H9 (cell line): ENCODE measurements around the gene CEP112. TPM values are rescaled to one million over a fixed set of nuclear protein-coding genes. Genes with fewer than 3 reads are reported as not detected.

ENCODE experiments used
- DNase-seq: peaks from one replicate; pipeline ENCODE4 v3.0.0-alpha.2; 2017
- H2AFZ ChIP-seq: one replicate; pipeline ENCODE4 v1.6.1; 2013; ENCODE audit warnings: mild to moderate bottlenecking, low read length, control low read depth, moderate library complexity
- H2AK5ac ChIP-seq: 2 replicates; pipeline ENCODE4 v1.6.1; 2013; ENCODE audit warnings: low read length, control low read depth, mixed read lengths; ENCODE audit not compliant: insufficient read length
- H2BK120ac ChIP-seq: one replicate; pipeline ENCODE4 v1.6.1; 2013; ENCODE audit warnings: low read depth, mild to moderate bottlenecking, low read length, control low read depth, inconsistent platforms; ENCODE audit not compliant: poor library complexity, severe bottlenecking
- H2BK12ac ChIP-seq: 2 replicates; pipeline ENCODE4 v1.6.1; 2013; ENCODE audit warnings: low read length, control low read depth, mixed read lengths, low read depth; ENCODE audit not compliant: insufficient read length
- H2BK15ac ChIP-seq: 2 replicates; pipeline ENCODE4 v1.6.1; 2013; ENCODE audit warnings: low read depth, low read length, control low read depth
- H2BK20ac ChIP-seq: one replicate; pipeline ENCODE4 v1.6.1; 2013; ENCODE audit warnings: low read depth, mild to moderate bottlenecking, low read length, control low read depth, inconsistent platforms; ENCODE audit not compliant: poor library complexity, severe bottlenecking
- H2BK5ac ChIP-seq: 2 replicates; pipeline ENCODE4 v1.6.1; 2013; ENCODE audit warnings: low read length, control low read depth, mixed read lengths; ENCODE audit not compliant: insufficient read length
- H3K14ac ChIP-seq: 2 replicates; pipeline ENCODE4 v1.6.1; 2013; ENCODE audit warnings: low read length, control low read depth; ENCODE audit not compliant: insufficient read depth
- H3K18ac ChIP-seq: 2 replicates; pipeline ENCODE4 v1.6.1; 2013; ENCODE audit warnings: low read depth, mild to moderate bottlenecking, mixed read lengths, low read length, control low read depth; ENCODE audit not compliant: insufficient read length
- H3K23ac ChIP-seq: 2 replicates; pipeline ENCODE4 v1.6.1; 2013; ENCODE audit warnings: low read length, control low read depth, mixed read lengths, low read depth; ENCODE audit not compliant: insufficient read length
- H3K23me2 ChIP-seq: 2 replicates; pipeline ENCODE4 v1.6.1; 2013; ENCODE audit warnings: low read depth, mild to moderate bottlenecking, mixed read lengths, low read length, control low read depth; ENCODE audit not compliant: insufficient read length, poor library complexity, severe bottlenecking
- H3K27ac ChIP-seq: 2 replicates; pipeline ENCODE4 v1.5.1; 2013; ENCODE audit warnings: low read length, control low read depth, mixed read lengths, low read depth; ENCODE audit not compliant: insufficient read length
- H3K27me3 ChIP-seq: 2 replicates; pipeline ENCODE4 v1.6.1; 2013; ENCODE audit warnings: low read length, control low read depth, inconsistent platforms; ENCODE audit not compliant: insufficient read depth
- H3K4ac ChIP-seq: 2 replicates; pipeline ENCODE4 v1.6.1; 2013; ENCODE audit warnings: low read depth, mild to moderate bottlenecking, control low read depth, inconsistent platforms, low read length, moderate library complexity
- H3K4me1 ChIP-seq: 2 replicates; pipeline ENCODE4 v1.6.1; 2013; ENCODE audit warnings: low read length, control low read depth, inconsistent platforms; ENCODE audit not compliant: insufficient read depth
- H3K4me2 ChIP-seq: 2 replicates; pipeline ENCODE4 v1.6.1; 2013; ENCODE audit warnings: low read length, control low read depth, mixed read lengths; ENCODE audit not compliant: insufficient read length, insufficient read depth
- H3K56ac ChIP-seq: 2 replicates; pipeline ENCODE4 v1.6.1; 2013; ENCODE audit warnings: low read depth, mild to moderate bottlenecking, mixed read lengths, low read length, control low read depth; ENCODE audit not compliant: insufficient read length
- H3K79me1 ChIP-seq: 2 replicates; pipeline ENCODE4 v1.6.1; 2013; ENCODE audit warnings: low read depth, mild to moderate bottlenecking, moderate library complexity, low read length, control low read depth, inconsistent platforms; ENCODE audit not compliant: insufficient read depth, poor library complexity, severe bottlenecking
- H3K79me2 ChIP-seq: 2 replicates; pipeline ENCODE4 v1.6.1; 2013; ENCODE audit warnings: low read length, control low read depth, inconsistent platforms; ENCODE audit not compliant: insufficient read depth
- H3K9ac ChIP-seq: 2 replicates; pipeline ENCODE4 v1.6.1; 2013; ENCODE audit warnings: low read length, control low read depth, mixed read lengths; ENCODE audit not compliant: insufficient read length; ENCODE audit errors: extremely low read depth
- H3K9me3 ChIP-seq: one replicate; pipeline ENCODE4 v1.6.1; 2013; ENCODE audit warnings: low read depth, low read length, inconsistent platforms; ENCODE audit not compliant: control insufficient read depth
- H3T11ph ChIP-seq: one replicate; pipeline ENCODE4 v1.6.1; 2013; ENCODE audit warnings: mild to moderate bottlenecking, low read length, control low read depth, inconsistent platforms
- H4K20me1 ChIP-seq: one replicate; pipeline ENCODE4 v1.6.1; 2013; ENCODE audit not compliant: control insufficient read depth, insufficient read length, insufficient read depth
- H4K5ac ChIP-seq: 2 replicates; pipeline ENCODE4 v1.6.1; 2013; ENCODE audit warnings: low read depth, mild to moderate bottlenecking, mixed read lengths, low read length, control low read depth; ENCODE audit not compliant: insufficient read length
- H4K8ac ChIP-seq: replicated peaks from 2 replicates; pipeline ENCODE4 v1.6.1; 2013; ENCODE audit warnings: low read length, control low read depth, mixed read lengths, low read depth; ENCODE audit not compliant: insufficient read length
- H4K91ac ChIP-seq: 2 replicates; pipeline ENCODE4 v1.6.1; 2013; ENCODE audit warnings: low read depth, mild to moderate bottlenecking, moderate library complexity, mixed read lengths, low read length, control low read depth; ENCODE audit not compliant: insufficient read length
- H3K27ac Mint-ChIP-seq, 3 experiments: 2 replicates in 2 of 3; 3 replicates in 1 of 3; pipeline ENCODE4 v1.8.0; 2020 to 2021; ENCODE audit warnings: mixed read lengths in 3 of 3, mild to moderate bottlenecking in 1 of 3, moderate library complexity in 1 of 3
- H3K27me3 Mint-ChIP-seq: 2 replicates; pipeline ENCODE4 v1.8.0; 2021; ENCODE audit warnings: low read depth, mild to moderate bottlenecking, moderate library complexity, mixed read lengths
- H3K36me3 Mint-ChIP-seq, 3 experiments: 2 replicates in 2 of 3; 3 replicates in 1 of 3; pipeline ENCODE4 v1.8.0; 2020 to 2021; ENCODE audit warnings: low read depth in 3 of 3, mixed read lengths in 3 of 3; ENCODE audit not compliant: insufficient read depth in 1 of 3
- H3K4me1 Mint-ChIP-seq, 2 experiments: 2 replicates each; pipeline ENCODE4 v1.8.0; 2020; ENCODE audit warnings: mixed read lengths in 2 of 2
- H3K4me3 Mint-ChIP-seq, 2 experiments: 2 replicates in 1 of 2; 3 replicates in 1 of 2; pipeline ENCODE4 v1.8.0; 2020 to 2021; ENCODE audit warnings: mild to moderate bottlenecking in 2 of 2, mixed read lengths in 2 of 2, moderate library complexity in 1 of 2
- H3K9me3 Mint-ChIP-seq, 2 experiments: 2 replicates in 1 of 2; 3 replicates in 1 of 2; pipeline ENCODE4 v1.8.0; 2020; ENCODE audit warnings: mild to moderate bottlenecking in 2 of 2, mixed read lengths in 2 of 2, moderate library complexity in 1 of 2
- WGBS: extraction: QIAGEN DNeasy Blood & Tissue Kit; methylation state at CpG from one replicate; pipeline ENCODE4 v1.1.7; 2013; ENCODE audit warnings: missing lambda C conversion rate, low lambda C conversion rate, mixed read lengths; ENCODE audit not compliant: insufficient read length; ENCODE audit errors: extremely low coverage; 5-methylcytosine and 5-hydroxymethylcytosine counted together
- total RNA-seq: library from RNA; stranded (reverse); gene quantifications from 2 replicates; pipeline ENCODE4 v1.2.1, GENCODE V29; 2021
- TF ChIP-seq, protein P1 (sequence below): fragments of 200-600 bp; sonication (generic); conservative IDR thresholded peaks from 3 replicates; pipeline ENCODE4 v1.8.0; 2021; ENCODE audit warnings: antibody characterized with exemption, mild to moderate bottlenecking

Gene CEP112
- total RNA-seq, 1 experiment from 2014 or later, result 5.4 TPM

DNA sequence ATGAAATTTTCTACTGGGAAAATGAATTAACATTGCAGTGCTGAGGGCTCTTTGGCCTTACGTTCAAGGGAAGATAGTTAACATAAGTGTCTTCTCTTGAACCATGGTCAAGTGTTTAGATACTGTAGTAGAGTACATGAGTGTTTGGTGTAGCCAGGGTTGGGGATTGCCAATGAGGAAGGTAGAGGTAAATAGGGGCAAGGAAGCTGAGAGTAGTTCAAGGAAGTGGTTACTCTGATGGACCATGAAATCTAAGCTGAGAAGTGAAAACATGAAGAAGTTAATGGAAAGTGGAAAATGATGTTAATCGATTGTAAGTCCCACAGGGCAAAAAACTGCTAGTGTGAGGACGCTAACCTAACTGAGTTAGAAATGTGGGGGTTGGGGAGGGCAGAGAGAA lies 380.9 kb downstream of the CEP112 start:
- peaks cover 27 to 36% of the 10 kb centered on the region in 2 experiments for H3K9me3 Mint-ChIP-seq
- H2BK120ac ChIP-seq, result no peak overlapping the region
- peaks cover 17 to 23% (median 18%) of the 10 kb centered on the region in 3 experiments for H3K36me3 Mint-ChIP-seq
- no peak overlapping the region for H2BK12ac ChIP-seq
- no peak overlapping the region for H3K4ac ChIP-seq
- H3K4me3 Mint-ChIP-seq, result no peak overlapping the region
- H3K27me3 ChIP-seq, result no peaks in the 10 kb centered on the region
- no peak overlapping the region for H4K8ac ChIP-seq
- H3K27me3 Mint-ChIP-seq, result no peaks in the 10 kb centered on the region
- H4K5ac ChIP-seq, result no peak overlapping the region
- H3K4me1 ChIP-seq, result no peaks in the 10 kb centered on the region
- no peaks in the 10 kb centered on the region for H3K23me2 ChIP-seq
- H3K9me3 ChIP-seq, result no peaks in the 10 kb centered on the region
- H2AK5ac ChIP-seq, result no peak overlapping the region
- whole genome bisulfite sequencing, result no CpG with 5 or more reads among the region's 3 CpGs
- H3K4me1 Mint-ChIP-seq, result no peaks in the 10 kb centered on the region
- no peaks in the 10 kb centered on the region for H3K79me1 ChIP-seq
- no peak overlapping the region for H2BK5ac ChIP-seq
- H3T11ph ChIP-seq, result no peak overlapping the region
- H3K56ac ChIP-seq, result no peak overlapping the region
- TF ChIP-seq, protein P1, sequence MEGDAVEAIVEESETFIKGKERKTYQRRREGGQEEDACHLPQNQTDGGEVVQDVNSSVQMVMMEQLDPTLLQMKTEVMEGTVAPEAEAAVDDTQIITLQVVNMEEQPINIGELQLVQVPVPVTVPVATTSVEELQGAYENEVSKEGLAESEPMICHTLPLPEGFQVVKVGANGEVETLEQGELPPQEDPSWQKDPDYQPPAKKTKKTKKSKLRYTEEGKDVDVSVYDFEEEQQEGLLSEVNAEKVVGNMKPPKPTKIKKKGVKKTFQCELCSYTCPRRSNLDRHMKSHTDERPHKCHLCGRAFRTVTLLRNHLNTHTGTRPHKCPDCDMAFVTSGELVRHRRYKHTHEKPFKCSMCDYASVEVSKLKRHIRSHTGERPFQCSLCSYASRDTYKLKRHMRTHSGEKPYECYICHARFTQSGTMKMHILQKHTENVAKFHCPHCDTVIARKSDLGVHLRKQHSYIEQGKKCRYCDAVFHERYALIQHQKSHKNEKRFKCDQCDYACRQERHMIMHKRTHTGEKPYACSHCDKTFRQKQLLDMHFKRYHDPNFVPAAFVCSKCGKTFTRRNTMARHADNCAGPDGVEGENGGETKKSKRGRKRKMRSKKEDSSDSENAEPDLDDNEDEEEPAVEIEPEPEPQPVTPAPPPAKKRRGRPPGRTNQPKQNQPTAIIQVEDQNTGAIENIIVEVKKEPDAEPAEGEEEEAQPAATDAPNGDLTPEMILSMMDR, result no peak
- DNase-seq, result no peak
- H3K79me2 ChIP-seq, result no peaks in the 10 kb centered on the region
- no peak overlapping the region for H3K9ac ChIP-seq
- no peak overlapping the region for H3K27ac ChIP-seq
- no peaks in the 10 kb centered on the region for H4K20me1 ChIP-seq
- no peak overlapping the region for H2BK20ac ChIP-seq
- no peak overlapping the region for H3K23ac ChIP-seq
- H3K4me2 ChIP-seq, result no peak overlapping the region
- no peak overlapping the region for H3K18ac ChIP-seq
- H3K27ac Mint-ChIP-seq, result no peak overlapping the region
- H2AFZ ChIP-seq, result no peak overlapping the region
- H4K91ac ChIP-seq, result no peak overlapping the region
- no peak overlapping the region for H3K14ac ChIP-seq
- no peak overlapping the region for H2BK15ac ChIP-seq
